Measurements from ENCODE around the gene C22orf15.

DNA sequence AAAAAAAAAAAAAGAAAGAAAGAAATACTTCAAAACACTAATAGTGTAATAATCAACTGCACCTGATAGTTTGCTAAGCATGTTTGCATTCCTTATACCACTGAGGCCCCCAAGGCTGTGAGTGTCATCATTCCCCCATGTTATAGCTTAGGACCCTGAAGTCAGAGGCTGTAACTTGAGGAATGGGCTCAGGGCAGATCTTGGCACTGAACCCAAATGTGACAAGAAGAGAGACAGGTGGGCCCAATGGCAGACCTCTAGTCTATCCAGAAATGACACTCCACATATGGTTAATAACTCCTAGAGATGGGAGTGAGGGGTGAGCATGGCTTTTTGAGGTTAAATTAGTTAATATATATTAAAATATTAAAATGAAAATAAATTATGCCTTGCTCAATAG is 25.1 kb upstream of the C22orf15 start:
- TF ChIP-seq, protein P1, sequence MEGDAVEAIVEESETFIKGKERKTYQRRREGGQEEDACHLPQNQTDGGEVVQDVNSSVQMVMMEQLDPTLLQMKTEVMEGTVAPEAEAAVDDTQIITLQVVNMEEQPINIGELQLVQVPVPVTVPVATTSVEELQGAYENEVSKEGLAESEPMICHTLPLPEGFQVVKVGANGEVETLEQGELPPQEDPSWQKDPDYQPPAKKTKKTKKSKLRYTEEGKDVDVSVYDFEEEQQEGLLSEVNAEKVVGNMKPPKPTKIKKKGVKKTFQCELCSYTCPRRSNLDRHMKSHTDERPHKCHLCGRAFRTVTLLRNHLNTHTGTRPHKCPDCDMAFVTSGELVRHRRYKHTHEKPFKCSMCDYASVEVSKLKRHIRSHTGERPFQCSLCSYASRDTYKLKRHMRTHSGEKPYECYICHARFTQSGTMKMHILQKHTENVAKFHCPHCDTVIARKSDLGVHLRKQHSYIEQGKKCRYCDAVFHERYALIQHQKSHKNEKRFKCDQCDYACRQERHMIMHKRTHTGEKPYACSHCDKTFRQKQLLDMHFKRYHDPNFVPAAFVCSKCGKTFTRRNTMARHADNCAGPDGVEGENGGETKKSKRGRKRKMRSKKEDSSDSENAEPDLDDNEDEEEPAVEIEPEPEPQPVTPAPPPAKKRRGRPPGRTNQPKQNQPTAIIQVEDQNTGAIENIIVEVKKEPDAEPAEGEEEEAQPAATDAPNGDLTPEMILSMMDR (IDR thresholded peaks at IDR 0.05), result no peak
- TF ChIP-seq POLR2A (IDR thresholded peaks at IDR 0.05), result no peak
